Left hindlimb (tissue), 1 donor: ENCODE results near the gene HOXC9.

Experiments used
- DNase-seq: peaks from one replicate; pipeline ENCODE4 v3.0.0-alpha.2; 2018

Gene HOXC9

DNA sequence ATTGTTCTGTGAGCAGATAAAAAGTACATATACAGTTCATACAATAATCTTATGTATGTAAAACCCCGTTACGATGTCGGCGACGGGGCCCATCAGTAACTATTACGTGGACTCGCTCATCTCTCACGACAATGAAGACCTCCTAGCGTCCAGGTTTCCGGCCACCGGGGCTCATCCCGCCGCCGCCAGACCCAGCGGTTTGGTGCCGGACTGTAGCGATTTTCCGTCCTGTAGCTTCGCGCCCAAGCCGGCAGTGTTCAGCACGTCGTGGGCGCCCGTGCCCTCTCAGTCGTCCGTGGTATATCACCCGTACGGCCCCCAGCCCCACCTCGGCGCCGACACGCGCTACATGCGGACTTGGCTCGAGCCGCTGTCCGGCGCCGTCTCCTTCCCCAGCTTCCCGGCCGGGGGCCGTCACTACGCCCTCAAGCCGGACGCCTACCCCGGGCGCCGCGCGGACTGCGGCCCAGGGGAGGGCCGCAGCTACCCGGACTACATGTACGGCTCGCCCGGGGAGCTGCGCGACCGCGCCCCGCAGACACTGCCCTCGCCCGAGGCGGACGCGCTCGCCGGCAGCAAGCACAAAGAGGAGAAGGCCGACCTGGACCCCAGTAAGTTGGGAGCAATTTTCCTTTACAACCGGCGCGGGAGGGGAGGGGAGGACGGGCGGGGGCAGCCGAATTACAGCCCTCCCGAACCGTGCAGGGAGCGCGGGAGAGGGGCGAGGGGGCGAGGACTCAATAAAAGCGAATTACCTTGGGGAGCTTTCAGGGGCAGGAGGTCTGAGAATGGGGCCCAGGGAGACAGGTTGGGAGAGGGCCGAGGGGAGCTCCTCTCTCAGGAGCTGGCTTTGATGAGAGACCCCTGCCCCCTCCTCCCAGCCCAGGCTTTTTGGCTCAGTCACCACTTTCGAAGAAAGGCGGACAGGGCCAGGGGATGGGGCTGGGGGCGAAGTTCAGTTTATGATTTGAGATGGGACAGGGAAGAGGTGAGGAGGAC, at the start of gene HOXC9:
TSS of gene HOXC9 (plus strand) at position 46 of the 999 bp plus-strand sequence. CDS start at position 74, 28 bp downstream.
- no peak for DNase-seq

DNA sequence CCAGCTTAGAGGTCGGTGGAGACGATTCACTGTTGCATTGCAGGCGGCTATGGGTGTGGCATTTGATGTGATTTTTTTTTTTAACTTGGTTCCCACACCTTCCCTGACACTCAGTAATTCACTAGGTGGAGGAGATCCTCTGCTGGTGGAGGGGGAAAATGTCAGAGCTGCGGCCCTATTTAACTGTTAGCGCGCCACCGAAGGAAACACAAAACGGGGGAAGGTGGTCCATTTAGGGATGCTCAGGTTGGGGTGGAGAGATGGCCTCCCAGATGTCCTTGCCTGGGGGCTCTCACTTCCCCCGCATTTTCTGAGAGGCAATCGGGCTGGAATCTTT, 49.6 kb upstream of the HOXC9 start:
- no peak for DNase-seq

DNA sequence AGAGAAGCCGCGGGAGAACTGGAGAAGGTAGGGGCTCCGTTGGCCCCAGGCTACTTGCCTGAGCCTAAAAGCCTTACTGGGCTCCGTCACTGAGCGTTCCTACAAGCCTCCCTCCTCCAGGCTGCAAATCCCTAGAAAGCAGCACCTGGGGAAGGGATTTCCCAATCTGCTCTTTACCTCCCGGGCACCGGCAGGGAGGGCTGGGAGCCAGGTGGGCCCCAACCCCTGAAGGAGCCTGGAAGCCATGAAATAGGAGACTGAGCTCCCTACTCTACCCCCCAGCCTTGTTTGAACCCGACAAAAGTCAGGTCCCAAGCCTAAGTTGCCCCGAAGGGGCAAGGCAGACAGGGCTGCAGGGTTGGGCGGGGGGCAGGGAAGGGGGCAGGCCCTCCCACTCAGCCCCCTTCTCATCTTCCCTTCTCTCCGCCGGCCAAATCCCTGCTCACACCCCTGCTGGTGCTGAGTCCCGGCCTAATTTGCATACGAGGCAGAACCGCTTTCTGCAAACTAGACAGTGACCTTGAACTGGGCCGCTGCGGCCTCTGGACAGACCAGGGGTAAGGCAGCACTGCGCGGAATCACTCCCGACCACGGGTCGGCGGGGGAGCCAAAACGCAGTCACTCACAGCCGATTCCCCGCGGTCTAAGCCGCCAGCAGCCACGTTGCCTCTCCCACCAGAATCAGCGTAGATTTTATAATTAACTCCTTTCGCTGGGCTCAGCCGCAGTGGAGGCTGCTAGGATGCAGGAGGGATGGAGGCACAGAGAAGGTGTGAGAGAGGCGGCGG, 49.0 kb upstream of the HOXC9 start:
- no peak for DNase-seq

DNA sequence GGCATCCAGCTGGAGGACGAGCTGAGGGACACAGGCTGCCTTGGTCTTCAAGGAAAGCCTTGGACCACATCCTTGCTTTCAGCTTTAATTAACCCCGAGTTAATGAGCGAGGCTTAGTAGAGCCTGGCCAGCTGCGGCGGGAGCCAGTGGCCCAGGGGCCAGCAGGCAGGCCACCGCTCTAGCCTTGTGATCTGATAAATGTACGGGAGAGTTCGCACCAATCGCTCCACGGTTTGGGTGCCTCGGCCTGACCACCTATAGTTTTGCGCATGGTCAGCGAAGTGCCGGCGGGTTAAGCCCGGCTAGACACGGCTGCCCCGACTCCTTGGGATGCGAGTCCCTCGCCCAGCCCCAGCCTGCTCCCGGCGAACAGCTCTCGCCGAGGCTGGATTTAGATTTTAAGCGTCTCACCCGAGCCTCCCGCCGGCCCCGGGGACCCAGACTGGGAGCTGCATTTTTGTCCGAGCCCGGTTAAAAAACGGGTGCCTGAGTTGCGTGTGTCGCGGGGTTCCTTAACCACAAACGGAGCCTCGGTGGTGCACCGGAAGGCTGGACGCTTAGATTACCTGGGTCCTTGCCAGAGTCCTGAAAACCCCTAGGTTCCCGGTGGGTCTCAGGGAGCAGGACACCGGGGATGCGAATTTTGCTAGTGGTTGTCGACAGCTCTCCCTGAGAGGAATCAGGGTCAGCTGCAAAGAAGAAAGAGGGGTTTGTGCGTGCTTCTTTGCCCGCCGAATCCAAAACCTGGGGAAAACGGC, 48.2 kb upstream of the HOXC9 start:
- DNase-seq: no peak

DNA sequence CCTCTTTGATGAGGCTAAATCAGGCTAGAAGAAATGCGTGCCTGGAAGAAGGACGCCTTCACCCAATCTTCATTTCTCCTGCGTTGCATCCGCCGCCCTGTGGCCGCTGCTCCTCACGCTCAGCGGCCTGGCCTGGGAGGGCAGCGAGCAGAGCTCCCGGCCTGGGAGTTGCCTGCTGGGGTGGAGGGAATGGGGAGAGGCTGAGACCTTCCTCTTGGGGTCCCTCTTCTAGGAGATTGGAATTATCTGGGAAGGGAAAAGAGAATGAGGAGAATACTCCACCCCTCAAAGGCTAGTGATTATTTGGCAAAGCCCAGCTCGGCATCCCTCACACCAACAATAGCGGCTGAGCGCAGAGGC, 47.6 kb upstream of the HOXC9 start:
- no peak for DNase-seq

DNA sequence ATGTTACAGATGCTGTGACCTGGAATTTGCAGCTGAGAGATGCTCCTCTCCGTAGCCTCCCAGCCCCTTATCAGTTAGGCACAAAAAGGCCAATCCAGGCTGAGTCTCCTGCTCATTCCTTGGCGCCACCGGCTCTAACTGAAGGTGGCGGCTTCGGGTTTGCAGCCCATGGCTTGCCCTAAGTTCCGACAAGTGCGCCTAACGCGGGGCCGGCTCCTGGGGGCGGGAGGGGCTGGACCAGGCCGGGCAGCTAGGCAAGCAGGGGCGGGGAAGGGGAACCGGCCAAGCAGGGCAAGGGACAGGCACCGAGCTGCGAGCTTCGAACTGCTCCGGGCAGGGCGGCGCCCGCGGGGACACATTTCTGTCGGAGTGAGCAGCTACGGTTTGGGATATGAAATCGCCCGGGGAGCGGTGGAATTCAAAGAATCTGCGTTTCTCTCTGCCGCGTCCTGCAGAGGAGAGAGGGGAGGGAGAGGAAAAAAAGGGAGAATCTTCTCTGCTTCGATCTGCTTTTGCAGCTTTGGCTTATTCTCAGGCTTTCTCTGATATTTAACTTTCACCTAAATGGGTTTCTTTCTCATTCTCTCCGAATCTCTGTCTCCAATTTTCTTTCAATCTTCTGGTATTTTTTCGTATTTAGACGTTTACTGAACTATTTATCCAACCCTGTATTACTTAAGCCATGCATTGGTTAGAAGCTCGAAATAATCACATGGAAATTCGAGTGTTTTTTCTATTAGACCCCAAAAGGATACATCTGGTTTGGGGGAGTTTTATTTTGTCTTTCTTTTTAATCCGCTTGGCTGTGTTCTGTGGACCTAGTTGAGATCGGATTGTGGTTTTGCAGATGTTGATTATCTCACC, 46.9 kb upstream of the HOXC9 start:
- no peak for DNase-seq

DNA sequence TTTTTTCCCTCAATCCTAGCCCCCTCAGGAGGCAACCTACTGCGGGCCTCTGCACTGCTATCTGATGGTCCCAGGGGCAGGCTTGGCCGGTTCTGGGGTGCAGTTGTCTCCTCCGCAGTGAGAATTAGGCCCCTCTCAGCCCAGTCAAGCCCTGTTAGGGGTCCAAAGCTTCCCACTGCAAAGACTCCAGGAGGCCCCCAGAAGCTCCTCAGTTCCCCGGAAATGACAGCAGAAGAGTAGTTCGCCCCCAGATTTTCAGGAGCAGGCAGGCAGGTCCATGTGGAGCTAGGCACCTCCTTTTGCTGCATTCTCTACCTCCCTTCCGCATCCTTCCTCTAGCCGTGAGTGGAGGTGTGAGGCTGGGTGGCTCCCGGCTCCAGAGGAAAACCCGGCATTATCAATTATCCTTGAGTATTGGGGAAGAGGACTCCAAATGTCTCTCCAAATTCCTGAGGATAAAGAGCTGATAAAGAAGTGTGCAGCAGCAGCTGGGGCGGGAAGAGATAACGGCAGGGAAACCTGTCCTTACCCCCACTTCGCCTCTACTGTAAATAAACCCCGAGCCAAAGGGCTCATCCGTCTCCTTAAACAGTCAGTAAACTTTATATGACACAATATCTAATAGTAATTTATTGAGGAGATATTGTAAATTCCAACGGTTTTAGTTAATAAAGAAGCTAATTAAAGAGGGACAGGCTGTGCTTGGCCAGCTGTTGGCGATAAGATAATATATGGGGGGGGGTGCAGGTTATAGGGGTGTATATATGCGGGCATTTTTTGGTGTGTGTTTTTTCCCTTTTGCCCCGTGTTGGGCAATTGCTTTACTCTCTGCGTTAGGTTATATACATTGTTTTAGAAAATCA, 45.9 kb upstream of the HOXC9 start:
- no peak for DNase-seq

DNA sequence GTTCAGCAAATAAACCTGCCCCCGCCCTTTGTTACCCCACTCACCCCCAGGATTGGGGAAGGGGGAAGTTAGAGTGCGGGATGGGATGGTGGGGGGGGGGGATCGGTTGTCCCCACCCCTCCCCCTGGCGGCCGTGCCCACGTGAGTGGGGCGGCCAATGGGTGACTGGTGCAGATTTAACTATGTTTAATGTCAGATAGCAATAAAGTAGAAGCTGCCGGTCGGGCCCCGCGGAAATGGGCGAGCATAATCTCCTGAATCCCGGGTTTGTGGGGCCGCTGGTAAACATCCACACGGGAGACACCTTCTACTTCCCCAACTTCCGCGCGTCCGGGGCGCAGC, 45.3 kb upstream of the HOXC9 start, which contains the start of gene HOXC12:
TSS of gene HOXC12 (plus strand) at position 210 of the 342 bp plus-strand sequence. CDS start at position 237, 27 bp downstream.
- no peak for DNase-seq

DNA sequence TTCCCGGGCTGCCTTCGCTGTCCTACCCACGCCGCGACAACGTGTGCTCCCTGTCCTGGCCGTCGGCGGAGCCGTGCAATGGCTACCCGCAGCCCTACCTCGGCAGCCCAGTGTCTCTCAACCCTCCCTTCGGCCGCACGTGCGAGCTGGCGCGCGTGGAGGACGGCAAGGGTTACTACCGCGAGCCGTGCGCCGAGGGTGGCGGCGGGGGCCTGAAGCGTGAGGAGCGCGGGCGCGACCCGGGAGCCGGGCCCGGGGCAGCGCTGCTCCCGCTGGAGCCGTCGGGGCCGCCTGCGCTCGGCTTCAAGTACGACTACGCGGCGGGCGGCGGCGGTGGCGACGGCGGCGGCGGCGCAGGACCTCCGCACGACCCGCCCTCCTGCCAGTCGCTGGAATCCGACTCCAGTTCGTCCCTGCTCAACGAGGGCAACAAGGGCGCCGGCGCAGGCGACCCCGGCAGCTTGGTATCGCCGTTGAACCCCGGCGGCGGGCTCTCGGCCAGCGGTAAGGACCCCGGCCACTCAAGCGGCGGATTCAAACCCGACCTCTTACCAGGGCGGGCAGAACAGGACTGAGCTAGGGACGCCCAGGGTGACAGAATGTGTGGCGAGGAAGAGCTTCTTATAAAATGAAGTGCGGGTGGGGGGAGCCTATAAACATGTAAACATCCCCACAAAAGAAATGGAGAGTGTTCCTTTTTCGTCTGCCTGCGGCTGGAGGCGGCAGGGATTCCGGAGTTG, 44.8 kb upstream of the HOXC9 start:
- DNase-seq: no peak

DNA sequence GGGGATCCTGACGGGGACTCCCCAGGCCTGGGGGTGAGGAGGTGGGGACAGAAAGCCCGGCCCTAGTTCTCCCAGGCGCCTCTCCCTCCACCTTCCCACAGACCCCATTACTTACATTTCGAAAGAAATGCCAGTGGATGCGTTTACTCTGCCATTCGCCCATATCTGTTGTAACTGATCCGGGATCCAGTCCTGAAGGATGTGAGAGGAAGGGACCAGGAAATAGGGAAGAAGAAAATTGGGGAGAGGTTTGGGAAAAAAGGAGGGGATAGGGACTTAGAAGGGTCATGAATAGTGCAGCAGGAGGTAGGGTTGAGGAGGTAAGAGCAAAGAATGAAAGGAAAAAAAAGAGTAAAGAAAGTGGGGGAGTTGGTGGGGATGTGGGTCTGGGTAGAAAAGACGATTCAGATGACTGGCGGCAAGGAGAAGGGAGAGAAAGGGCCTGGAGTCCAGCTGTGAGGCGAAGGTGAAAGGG, 44.1 kb upstream of the HOXC9 start:
- no peak for DNase-seq

DNA sequence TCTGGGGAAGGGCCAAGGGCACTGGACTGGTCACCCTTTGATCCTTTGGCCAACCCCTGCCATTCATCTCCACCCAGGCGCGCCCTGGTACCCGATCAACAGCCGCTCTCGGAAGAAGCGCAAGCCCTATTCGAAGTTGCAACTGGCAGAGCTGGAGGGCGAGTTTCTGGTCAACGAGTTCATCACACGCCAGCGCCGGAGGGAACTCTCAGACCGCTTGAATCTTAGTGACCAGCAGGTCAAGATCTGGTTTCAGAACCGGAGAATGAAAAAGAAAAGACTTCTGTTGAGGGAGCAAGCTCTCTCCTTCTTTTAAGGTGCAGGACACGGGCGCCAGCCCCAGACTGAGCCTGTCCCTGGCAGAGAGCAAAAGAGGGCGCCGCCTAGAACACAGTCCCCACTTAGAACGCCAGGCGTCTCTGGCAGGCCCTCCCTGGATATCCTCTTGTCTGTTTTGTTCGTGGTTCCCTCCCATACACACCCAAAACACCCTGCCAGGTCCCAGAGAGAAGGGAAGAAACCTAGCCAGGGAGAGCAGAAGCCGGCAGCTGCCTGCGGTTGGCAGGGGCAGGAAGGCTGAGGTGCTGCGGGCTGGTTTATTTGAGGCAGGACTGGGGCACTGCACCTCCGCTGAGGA, 43.6 kb upstream of the HOXC9 start:
- no peak for DNase-seq

DNA sequence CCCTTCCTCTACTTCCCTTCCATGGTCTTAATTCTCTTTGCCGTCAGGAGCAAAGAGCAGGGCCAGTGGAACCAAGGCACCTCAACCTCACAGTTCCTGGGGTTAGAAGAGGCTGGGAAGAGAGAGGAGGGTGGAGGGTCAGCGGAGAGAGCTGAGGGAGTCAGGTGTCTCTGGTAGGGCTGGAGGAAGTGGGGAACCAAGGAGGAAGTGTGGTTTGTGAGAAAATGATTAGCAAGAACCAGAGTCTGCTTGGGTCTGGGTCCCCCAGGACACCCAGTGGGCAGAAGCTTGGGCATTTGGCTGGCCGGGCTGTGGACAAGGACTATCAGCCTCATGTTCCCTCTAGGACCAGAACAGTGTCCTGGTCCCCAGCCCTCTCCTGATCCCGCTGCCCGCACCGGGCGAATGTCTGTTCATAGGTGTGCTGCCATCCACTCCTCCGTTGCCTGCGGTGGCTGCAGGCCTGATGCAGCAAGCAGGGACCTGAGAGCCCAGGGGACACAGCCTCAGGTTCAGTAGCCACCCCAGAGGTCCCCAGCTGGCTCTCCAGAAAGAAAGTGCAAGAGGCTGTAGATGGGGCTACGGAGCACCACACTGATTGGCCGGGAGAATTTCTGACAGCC, 42.9 kb upstream of the HOXC9 start:
- DNase-seq: no peak

DNA sequence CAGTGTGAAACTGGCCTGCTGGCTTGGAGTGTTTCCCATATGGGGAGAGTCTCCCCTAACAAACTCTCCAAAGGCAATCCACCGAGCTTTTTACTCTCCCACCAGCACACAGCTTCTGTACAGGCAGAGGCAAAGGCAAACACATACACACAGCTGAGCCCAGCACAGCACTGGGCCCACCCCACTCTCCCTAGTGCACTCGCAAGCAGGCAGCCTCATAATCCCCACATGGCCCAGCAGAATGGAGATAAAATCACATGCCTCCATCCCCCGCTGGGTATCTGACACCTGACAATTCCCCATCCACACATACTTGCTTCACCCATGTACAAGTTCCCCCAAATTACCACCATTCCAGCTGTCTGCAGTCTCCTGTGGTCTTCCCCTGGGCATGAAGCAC, 41.8 kb upstream of the HOXC9 start:
- DNase-seq: no peak

DNA sequence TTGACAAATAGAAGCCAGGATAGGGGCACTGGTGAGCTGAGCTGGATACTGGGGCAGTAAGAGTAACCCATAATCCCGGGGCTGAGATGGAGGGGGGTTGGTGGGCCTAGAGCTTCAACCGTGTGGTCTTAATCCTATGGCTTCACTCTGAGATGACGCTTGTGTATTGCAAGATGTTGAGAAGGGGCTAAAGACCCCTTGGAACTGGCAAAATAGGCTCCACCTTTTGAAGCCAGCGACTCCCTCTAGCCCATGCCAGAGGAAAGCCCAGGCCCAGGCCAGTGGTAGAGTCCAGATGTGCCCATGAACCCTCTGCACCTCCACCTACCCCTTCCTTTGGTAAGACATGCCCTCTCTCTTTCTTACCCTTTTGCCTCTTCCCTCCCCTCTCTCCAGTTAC, 40.6 kb upstream of the HOXC9 start:
- no peak for DNase-seq

DNA sequence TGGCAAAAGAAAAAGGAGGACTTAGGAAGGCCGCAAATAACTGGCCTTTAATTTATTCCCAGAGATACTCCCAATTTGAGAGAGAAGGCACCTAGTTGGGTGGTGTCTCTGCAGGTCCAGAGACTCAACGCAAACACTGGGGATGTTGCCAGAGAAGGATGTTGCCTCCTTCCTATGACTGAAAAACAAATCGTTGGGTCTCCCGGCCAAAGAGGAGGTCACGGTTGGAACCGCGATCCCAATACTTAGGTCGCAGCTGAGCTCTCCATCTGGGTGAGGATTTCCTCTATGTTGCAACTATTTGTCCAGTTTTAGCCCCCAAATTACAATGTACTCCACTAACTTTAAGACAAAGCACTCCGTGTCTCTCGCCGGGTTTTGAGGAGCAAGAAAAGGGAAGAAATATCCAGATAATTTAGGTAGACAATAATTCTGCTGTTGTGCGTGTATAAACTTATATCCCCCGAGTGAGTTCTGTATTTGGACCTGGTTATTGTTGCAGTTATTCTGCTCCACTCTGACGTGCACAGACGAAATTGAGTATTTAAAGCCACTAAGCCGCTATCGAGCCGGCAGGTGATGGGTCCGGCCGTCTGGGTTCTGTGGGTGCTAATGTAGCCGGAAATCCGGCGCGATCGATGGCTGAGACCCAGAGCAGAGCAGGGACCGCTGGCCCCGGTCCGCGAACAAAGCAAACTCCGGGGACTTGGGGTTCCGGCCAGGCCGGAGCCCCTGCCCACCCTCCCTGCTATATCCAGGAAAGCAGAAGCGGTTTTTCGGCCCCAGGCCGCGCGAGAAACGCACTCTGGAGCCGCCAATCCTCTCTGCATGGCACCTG, 39.6 kb upstream of the HOXC9 start:
- no peak for DNase-seq

DNA sequence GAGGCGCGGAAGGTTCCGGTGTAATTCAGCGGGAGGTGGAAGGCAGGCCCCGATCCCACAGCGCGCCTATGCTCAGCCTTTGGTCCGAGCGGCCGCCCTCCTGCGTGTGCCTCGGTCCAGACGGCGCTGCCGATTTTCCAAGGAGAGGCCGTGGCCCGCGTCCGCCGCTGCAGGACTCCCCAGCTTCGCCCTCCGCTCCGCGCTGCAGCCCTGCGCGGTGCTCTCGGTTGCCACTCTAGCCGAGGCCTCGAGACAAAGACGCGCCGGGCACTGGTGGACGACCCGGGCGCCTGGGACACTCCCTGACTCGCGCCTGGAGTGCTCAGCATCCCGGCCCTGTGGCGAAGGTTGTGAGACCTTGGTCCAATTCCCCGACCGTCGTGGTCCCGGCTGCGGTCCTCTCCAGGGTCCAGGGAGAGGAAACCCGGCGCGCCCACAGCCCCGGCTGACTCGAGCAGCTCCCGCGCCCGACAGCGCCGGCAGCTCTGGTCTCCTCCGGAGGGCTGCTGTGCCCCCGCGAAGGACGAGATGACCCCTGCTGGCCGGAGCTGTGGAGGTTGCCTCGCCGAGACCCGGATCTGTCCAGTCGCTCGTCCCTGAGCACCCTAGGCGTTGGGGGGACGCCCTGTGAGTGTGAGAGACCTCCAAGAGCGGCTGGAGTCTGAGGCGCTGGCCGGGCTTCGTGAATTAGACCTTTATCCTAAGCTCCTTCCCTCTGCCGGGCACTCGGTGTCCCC, 38.8 kb upstream of the HOXC9 start:
- DNase-seq: no peak

DNA sequence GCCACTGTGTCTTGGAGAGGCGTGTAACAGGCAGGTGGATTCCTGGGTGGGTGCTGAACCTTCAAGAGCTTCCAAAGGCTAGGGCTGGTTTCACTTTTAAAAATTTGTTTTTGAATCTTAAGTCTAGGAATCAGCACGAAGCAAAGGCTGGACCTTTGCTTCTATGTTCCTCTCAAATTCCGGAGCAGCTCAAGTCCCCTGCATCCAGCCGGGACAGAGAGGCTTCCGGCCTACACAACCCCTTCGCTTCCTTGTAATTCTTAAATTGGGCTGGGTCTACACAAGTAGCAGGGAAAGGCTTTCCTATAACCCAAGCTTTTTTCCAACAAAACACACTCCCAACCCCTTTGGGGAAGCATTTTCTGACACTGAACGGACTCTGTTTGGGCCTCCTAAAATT, 37.0 kb upstream of the HOXC9 start:
- DNase-seq: no peak
